Activated CD8-positive, alpha-beta memory T cell treated with anti-CD3 and anti-CD28 coated beads for 48 hours (primary cell): Measurements from ENCODE around the gene DENND10.

Experiments
- DNase-seq, 3 experiments: peaks; one replicate each; pipeline ENCODE4 v3.0.0-alpha.2; 2020; ENCODE audit warnings: low read depth in 2 of 3, low spot score in 2 of 3

DENND10 gene, protein sequence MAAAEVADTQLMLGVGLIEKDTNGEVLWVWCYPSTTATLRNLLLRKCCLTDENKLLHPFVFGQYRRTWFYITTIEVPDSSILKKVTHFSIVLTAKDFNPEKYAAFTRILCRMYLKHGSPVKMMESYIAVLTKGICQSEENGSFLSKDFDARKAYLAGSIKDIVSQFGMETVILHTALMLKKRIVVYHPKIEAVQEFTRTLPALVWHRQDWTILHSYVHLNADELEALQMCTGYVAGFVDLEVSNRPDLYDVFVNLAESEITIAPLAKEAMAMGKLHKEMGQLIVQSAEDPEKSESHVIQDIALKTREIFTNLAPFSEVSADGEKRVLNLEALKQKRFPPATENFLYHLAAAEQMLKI

GRCh38 chr10:119103903-119104653, at the start of gene DENND10:
Gene DENND10 (plus strand): TSS chr10:119104113. CDS start chr10:119104143, 30 bp downstream.
- peak; percentile 54 to 76 (median 60) for DNase-seq

DNA sequence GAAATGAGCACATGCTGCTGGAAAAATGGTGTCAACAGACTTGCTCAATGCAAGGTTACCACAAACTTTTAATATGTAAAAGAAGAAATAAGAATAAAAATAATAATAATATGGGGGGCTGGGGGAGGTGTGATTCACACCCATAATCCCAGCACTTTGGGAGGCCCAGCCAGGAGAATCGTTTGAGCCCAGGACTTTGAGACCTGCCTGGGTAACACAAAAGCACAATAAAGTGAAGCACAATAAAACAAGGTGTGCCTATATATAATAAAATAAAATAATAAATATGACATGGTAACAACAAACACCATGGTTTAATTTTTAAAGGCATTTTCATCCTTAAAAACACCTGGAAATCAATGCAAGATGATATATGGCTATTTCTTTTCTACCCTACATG, 48.4 kb upstream of the DENND10 start:
- no peak for DNase-seq

GRCh38 chr10:119058010-119058409, 45.9 kb upstream of the DENND10 start:
- DNase-seq, result no peak

DNA sequence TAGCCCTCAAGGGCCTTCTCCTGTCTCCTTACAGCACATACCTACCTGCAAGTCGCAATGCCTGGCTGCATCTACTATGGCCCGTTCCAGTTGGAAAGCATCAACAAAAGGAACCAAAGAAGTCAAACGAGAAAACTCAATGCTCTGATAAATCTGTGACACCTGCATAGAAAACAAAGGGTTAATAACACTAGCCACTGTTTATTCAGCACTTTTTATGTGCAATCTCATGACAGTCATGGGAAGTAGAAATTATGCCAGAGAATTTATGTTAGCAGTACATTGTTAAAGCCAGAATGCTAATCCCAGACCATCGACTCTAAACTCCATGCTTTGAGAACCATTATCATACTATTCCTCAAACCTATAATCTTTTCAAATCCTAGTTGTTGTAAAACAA, 44.4 kb upstream of the DENND10 start:
- no peak for DNase-seq

DNA sequence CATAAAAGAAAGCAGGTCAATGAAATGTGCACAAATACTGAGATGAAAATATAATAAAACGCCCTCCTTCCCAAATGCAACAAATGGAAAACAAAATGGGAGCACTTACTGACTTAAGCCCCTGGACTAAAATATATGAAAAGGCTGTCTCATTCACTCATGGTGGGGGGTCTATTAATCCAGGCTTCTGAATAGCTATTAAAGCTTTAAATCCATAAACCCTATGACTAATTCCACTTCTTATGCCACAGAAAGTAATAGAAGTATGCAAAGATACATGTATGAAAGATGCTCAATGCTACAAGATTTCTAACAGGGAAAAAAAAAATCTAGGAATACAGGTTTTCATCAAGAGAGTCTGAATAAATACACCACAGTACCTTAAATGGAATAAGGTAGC, 43.8 kb upstream of the DENND10 start:
- DNase-seq, result no peak

GRCh38 chr10:119061352-119061751, 42.6 kb upstream of the DENND10 start:
- DNase-seq, result no peak

GRCh38 chr10:119061926-119062325, 42.0 kb upstream of the DENND10 start:
- DNase-seq, result no peak

GRCh38 chr10:119070395-119071165, 33.3 kb upstream of the DENND10 start:
- no peak for DNase-seq

GRCh38 chr10:119073584-119073983, 30.3 kb upstream of the DENND10 start:
- DNase-seq, result no peak

GRCh38 chr10:119078422-119079179, 25.3 kb upstream of the DENND10 start:
- no peak for DNase-seq

DNA sequence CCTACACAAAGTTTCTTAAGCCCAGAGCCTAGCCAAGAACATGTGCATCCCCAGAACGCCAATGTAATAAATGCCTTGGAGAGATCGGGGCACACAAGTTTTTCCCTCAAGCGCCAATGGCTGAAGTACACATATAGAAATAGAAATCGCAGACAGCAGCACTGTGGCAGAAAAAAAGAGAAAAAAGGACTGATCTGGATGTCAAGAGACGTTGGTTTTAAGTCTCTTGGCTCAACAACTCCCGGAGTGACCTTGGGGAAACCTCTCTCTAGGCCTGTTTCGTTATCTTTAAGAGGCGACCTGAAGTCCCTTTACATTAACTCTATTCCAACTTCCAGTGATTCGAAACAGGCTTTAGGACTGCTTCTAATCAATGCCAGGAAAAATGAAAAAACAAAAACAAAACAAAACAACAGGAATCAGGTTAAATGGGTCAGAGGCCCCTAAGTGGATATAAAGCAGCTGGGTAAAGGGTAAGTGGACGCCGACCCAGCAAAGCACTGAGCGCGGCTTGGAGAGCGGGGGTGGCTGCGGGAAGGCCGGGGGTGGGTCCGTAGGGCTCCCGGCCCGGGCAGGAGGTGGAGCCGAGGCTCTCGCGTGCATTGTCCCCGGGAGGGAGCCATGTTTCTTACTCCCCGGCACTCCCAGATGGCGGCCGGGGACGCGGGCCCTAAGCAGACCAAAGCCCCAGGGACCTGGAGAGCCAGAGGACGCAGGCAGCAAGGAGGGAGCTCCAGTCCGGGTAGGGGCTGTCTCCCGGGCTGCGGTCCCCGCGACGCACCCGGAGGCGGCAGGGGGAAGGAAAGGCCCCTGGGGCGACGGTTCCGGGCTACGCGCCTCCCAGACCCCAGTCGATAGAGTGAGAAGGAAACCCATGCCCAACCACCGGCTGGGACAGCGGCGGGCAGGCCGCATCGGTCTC, 24.1 kb upstream of the DENND10 start:
- peak; percentile 33 to 45 (median 41) for DNase-seq

DNA sequence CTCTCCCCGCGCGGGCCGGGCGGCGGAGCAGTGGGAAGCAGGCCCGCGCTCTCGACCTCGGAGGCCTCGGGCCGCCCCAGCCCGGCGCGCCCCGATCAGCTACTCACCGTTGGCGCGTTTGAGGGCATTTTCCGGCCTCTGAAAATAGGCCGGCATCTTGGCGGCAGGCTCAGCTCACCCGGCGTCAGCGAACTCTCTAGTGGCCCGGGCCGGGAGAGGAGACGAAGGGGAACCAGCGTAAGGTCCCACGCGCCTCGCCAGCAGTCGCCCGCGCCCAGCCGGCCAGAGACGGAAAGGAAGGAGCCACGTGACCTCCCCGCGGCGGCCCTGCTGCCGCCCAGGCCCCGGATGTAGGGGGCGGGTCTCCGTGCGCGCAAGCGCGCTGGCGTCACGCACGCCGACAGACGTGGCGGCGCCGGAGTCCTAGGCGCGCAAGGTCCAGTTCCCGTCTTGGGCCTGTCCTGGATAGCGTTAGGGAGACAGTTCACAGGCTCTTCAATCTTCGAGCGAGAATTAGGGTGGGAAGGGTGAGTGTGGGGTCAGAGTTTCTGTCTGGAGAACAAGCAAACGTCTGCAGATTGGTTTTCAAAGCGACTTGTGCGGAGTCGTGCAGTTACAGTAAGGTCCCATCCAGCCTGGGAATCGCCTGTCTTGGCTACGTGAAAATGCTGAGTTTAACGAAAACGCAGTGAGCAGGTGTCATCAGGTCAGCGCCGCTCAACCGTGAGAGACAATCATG, 23.2 kb upstream of the DENND10 start, which contains the start of gene EIF3A:
EIF3A (minus strand) TSS at position 297 of the 739 bp plus-strand sequence; CDS start at position 156, 141 bp downstream.
- peak; percentile 80 to 85 (median 83) for DNase-seq

GRCh38 chr10:119084896-119085295, 19.0 kb upstream of the DENND10 start:
- no peak for DNase-seq

DNA sequence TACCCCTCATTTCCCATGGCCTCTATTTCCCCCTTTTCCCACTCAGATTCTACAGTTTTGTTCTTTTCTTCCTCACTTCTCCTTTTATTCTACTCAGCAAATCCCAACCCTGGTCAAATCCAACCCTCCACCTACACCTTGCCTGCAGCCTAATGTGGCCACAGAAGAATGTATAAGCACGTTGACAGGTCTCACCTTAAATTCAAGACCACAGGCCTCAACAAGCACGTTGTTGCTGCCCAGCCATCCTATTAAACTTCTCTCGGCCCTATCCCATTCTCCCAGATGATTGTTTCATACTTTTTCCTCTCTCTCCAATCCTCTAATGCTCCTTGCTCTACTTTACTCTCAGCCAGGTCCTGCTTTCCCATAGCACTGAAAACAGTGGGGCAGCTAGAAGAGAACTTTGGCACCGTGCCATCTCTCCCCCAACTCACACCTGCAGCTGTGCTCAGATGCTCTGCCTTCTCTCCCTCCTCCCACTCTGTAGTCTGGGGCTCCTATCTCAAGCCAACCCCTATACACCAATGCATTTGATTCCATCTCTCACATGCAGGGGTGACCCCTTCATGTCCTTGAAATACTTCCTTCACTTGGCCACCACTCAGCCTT, 16.5 kb upstream of the DENND10 start:
- DNase-seq, result no peak

GRCh38 chr10:119090026-119090795, 13.7 kb upstream of the DENND10 start:
- DNase-seq, result no peak

- no peak for DNase-seq
These were observed 12.9 kb upstream of the DENND10 start for GRCh38 chr10:119090968-119091367.

- DNase-seq, result no peak
These were observed 8.3 kb upstream of the DENND10 start for GRCh38 chr10:119095640-119096039.
